ENCODE results near the gene LRRC75A.
"Not testable (repeated sequence)": the region's sequence is repeated elsewhere in the genome, so short reads cannot be mapped to it uniquely, and the experiment has no call there.

LRRC75A gene

GRCh38 chr17:16398270-16399267 lies 93.4 kb downstream of the LRRC75A start:
- no peak for DNase-seq (ENCODE audit: low spot score)

GRCh38 chr17:16396693-16397092 lies 95.3 kb downstream of the LRRC75A start:
- not testable (repeated sequence) for DNase-seq (ENCODE audit: low spot score)

GRCh38 chr17:16395887-16396286 lies 96.1 kb downstream of the LRRC75A start:
- DNase-seq (ENCODE audit: low spot score) = not testable (repeated sequence)

GRCh38 chr17:16392491-16392890 lies 99.5 kb downstream of the LRRC75A start:
- not testable (repeated sequence) for DNase-seq (ENCODE audit: low spot score)

All from hepatic stellate cell (primary cell).